HFF-Myc (cell line): ENCODE measurements around the gene UBR2.

Experiments used
- DNase-seq: peaks from one replicate; pipeline ENCODE4 v3.0.0-alpha.2; 2011; ENCODE audit warnings: low read depth; ENCODE audit errors: extremely low read depth
- H3K4me3 ChIP-seq: replicated peaks from 2 replicates; pipeline ENCODE4 v1.5.1; 2011; ENCODE audit warnings: low read depth, mild to moderate bottlenecking, control low read depth, low read length
- TF ChIP-seq, protein P1 (sequence below): IDR thresholded peaks from 2 replicates; pipeline ENCODE4 v1.5.1; 2012; ENCODE audit warnings: mild to moderate bottlenecking, low read depth, low read length, control low read depth; ENCODE audit errors: missing control alignments

The UBR2 gene

DNA sequence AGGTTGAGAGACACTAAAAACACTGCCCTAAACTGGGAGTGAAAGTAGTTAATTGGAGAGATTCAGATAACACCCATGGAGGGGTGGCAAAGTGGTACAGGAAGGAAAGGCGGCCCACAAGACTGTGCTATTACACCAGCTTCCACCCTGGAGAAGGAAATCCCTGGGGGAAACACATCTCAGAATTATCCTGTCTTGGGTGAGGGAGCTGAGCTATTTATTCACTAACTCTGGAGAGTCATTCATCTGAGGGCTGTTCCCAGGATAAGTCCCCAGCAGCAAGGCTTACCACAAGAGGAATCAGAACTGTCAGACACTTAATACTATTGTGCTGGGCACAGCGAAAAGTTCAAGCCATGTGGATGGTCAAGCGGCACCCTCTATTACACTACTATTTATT is 172.1 kb downstream of the UBR2 start:
- no peak for DNase-seq
- TF ChIP-seq, protein P1, sequence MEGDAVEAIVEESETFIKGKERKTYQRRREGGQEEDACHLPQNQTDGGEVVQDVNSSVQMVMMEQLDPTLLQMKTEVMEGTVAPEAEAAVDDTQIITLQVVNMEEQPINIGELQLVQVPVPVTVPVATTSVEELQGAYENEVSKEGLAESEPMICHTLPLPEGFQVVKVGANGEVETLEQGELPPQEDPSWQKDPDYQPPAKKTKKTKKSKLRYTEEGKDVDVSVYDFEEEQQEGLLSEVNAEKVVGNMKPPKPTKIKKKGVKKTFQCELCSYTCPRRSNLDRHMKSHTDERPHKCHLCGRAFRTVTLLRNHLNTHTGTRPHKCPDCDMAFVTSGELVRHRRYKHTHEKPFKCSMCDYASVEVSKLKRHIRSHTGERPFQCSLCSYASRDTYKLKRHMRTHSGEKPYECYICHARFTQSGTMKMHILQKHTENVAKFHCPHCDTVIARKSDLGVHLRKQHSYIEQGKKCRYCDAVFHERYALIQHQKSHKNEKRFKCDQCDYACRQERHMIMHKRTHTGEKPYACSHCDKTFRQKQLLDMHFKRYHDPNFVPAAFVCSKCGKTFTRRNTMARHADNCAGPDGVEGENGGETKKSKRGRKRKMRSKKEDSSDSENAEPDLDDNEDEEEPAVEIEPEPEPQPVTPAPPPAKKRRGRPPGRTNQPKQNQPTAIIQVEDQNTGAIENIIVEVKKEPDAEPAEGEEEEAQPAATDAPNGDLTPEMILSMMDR = no peak
- H3K4me3 ChIP-seq = no peak overlapping the region

DNA sequence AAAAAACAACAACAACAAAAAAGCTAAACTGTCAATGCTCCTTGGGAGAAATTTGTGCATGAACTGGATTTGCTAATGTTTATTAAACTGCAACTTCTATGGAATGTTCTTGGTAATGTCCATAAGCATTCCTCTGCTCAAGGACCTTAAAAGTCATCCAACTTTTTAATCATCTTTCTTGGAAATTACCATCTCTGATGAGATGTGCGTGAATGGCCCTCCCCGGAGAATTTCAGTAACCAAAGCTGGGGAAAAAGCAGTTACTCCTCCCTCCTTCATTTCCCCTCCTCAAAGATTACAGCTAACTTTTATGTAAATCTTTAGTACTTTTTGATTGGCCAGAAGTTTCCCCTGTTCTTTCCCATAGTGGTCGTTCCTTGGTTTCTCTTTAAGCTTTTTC is 176.9 kb downstream of the UBR2 start:
- DNase-seq = no peak
- TF ChIP-seq, protein P1 = no peak

DNA sequence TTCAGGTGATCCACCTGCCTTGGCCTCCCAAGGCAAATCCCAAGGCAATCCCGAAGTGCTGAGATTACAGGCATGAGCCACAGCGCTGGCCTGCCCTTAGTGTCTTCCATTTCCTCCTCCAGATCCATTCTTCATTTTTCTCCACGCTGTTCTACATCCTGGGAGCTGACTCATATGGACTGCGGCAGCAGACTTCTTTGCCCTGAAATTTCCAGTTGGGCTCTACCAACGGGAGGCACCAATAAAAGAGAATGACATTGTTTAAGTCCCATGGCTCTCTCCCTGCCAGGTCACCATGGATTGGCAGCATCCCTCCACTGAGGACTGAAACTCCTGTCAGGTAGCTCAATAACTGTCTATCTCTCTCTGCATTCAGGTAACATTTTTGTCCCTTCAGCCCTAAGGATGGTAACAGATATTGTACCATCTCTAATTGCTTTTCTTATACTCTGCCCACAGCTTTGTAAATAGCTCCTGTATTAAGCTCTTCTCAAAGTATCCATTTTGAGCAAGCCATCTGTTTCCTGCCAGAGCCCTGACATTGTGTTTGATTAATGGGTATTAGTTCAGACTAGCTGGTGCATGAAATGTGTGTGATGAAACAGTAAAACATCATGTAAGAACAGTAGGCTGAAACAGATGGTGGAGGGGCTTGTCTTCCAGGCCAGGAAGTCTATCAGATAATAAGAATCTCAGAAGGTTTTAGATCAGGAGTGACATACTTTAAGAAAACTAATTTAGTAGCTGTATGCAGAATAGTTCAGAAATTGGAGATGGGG is 178.5 kb downstream of the UBR2 start:
- no peak overlapping the region for H3K4me3 ChIP-seq
- DNase-seq = no peak

More for the DNA sequence above, 176.9 kb downstream of the UBR2 start:
- H3K4me3 ChIP-seq = no peak overlapping the region

More for the DNA sequence above, 178.5 kb downstream of the UBR2 start:
- TF ChIP-seq, protein P1 = no peak
